IMR-90 (cell line): ENCODE measurements around the gene PBX3. TPM values are rescaled to one million over a fixed set of nuclear protein-coding genes. Genes with fewer than 3 reads are reported as not detected.

Experiments
- ATAC-seq: fragments of 200-7000 bp; cut with Tn5 transposase; 2 replicates; pipeline ENCODE4 v1.9.1; 2020; ENCODE audit warnings: low read depth, mild to moderate bottlenecking, moderate library complexity
- BruUV-seq: library from RNA; stranded (reverse); fragments of 400-500 nt; replicated peaks from 2 replicates; lab custom pipeline; 2021; lab: Mats Ljungman, UMichigan
- CTCF ChIA-PET: fragments of 300-600 bp; formaldehyde crosslinking; extraction: SDS; loops from one replicate; lab custom pipeline; 2021; ENCODE audit warnings: antibody characterized with exemption; lab: Yijun Ruan, JAX
- POLR2A ChIA-PET: fragments of 300-600 bp; sonication (Branson Sonifier 250); formaldehyde crosslinking; loops from one replicate; lab custom pipeline; 2022; ENCODE audit warnings: antibody characterized with exemption; ENCODE audit not compliant: unreplicated experiment; lab: Charles Lee
- DNase-seq: peaks from one replicate; pipeline ENCODE4 v3.0.0; 2013
- H2AFZ ChIP-seq: replicated peaks from 2 replicates; pipeline ENCODE3; 2013; ENCODE audit warnings: low read length, mild to moderate bottlenecking; ENCODE audit not compliant: poor library complexity
- H2AK5ac ChIP-seq: 2 replicates; pipeline ENCODE4 v1.6.1; 2013; ENCODE audit warnings: low read depth, low read length, inconsistent platforms
- H2AK9ac ChIP-seq: replicated peaks from 2 replicates; pipeline ENCODE3; 2013; ENCODE audit warnings: mild to moderate bottlenecking, low read depth, low read length, moderate library complexity; ENCODE audit not compliant: poor library complexity
- H2BK120ac ChIP-seq: 2 replicates; pipeline ENCODE4 v1.6.1; 2013; ENCODE audit warnings: low read depth, low read length, inconsistent platforms
- H2BK15ac ChIP-seq: 3 replicates; pipeline ENCODE4 v1.6.1; 2013; ENCODE audit warnings: low read depth, low read length, inconsistent platforms
- H2BK20ac ChIP-seq: 2 replicates; pipeline ENCODE4 v1.6.1; 2013; ENCODE audit warnings: low read depth, mild to moderate bottlenecking, inconsistent platforms, low read length, moderate library complexity
- H2BK5ac ChIP-seq: 2 replicates; pipeline ENCODE4 v1.6.1; 2013; ENCODE audit warnings: mild to moderate bottlenecking, low read depth, low read length, inconsistent platforms; ENCODE audit not compliant: poor library complexity, severe bottlenecking
- H3K14ac ChIP-seq: replicated peaks from 2 replicates; pipeline ENCODE4 v1.6.1; 2013; ENCODE audit warnings: low read depth, low read length, inconsistent platforms
- H3K18ac ChIP-seq: 2 replicates; pipeline ENCODE4 v1.6.1; 2013; ENCODE audit warnings: low read depth, low read length, control low read depth
- H3K23ac ChIP-seq: 2 replicates; pipeline ENCODE4 v1.6.1; 2013; ENCODE audit warnings: low read depth, low read length, inconsistent platforms
- H3K27ac ChIP-seq: 2 replicates; pipeline ENCODE4 v1.5.1; 2013; ENCODE audit warnings: mild to moderate bottlenecking, control low read depth, low read length; ENCODE audit not compliant: insufficient read depth
- H3K27me3 ChIP-seq: 2 replicates; pipeline ENCODE4 v1.6.1; 2013; ENCODE audit warnings: low read length; ENCODE audit not compliant: control insufficient read depth, insufficient read depth
- H3K36me3 ChIP-seq: 2 replicates; pipeline ENCODE4 v1.6.1; 2013; ENCODE audit warnings: low read length, mixed read lengths; ENCODE audit not compliant: control insufficient read depth, insufficient read depth
- H3K4ac ChIP-seq: 2 replicates; pipeline ENCODE4 v1.6.1; 2013; ENCODE audit warnings: low read depth, low read length, inconsistent platforms
- H3K4me1 ChIP-seq: 2 replicates; pipeline ENCODE4 v1.6.1; 2013; ENCODE audit warnings: low read length, mixed read lengths; ENCODE audit not compliant: control insufficient read depth, insufficient read depth
- H3K4me2 ChIP-seq: 2 replicates; pipeline ENCODE4 v1.6.1; 2013; ENCODE audit warnings: low read depth, mild to moderate bottlenecking, control low read depth, low read length, moderate library complexity
- H3K4me3 ChIP-seq: 2 replicates; pipeline ENCODE4 v1.5.1; 2013; ENCODE audit warnings: low read depth, mild to moderate bottlenecking, control low read depth, low read length, moderate library complexity; ENCODE audit not compliant: insufficient read depth
- H3K56ac ChIP-seq: 2 replicates; pipeline ENCODE4 v1.6.1; 2013; ENCODE audit warnings: low read length, inconsistent platforms; ENCODE audit not compliant: insufficient read depth; ENCODE audit errors: extremely low read depth
- H3K79me1 ChIP-seq, 2 experiments: 2 replicates each; pipeline ENCODE4 v1.6.1; 2013; ENCODE audit warnings: low read length in 2 of 2, inconsistent platforms in 1 of 2, low read depth in 1 of 2
- H3K9ac ChIP-seq: 2 replicates; pipeline ENCODE4 v1.6.1; 2013; ENCODE audit warnings: low read depth, low read length, control low read depth
- H3K9me1 ChIP-seq: 2 replicates; pipeline ENCODE4 v1.6.1; 2013; ENCODE audit warnings: low read length, inconsistent platforms; ENCODE audit not compliant: insufficient read depth
- H3K9me3 ChIP-seq: 2 replicates; pipeline ENCODE4 v1.6.1; 2013; ENCODE audit warnings: low read length; ENCODE audit not compliant: control insufficient read depth, insufficient read depth
- H4K20me1 ChIP-seq: 2 replicates; pipeline ENCODE4 v1.6.1; 2013; ENCODE audit warnings: low read length, inconsistent platforms; ENCODE audit not compliant: insufficient read depth
- H4K5ac ChIP-seq: 2 replicates; pipeline ENCODE4 v1.6.1; 2013; ENCODE audit warnings: mild to moderate bottlenecking, low read depth, low read length, control low read depth
- H4K8ac ChIP-seq, 2 experiments: 2 replicates each; pipeline ENCODE4 v1.6.1; 2013; ENCODE audit warnings: low read depth in 2 of 2, low read length in 2 of 2, control low read depth in 1 of 2, inconsistent platforms in 1 of 2
- H4K91ac ChIP-seq: 2 replicates; pipeline ENCODE4 v1.6.1; 2013; ENCODE audit warnings: low read depth, low read length, inconsistent platforms; ENCODE audit not compliant: insufficient read depth
- CEBPB ChIP-seq: IDR thresholded peaks from 2 replicates; pipeline ENCODE4 v1.6.1; 2012; ENCODE audit warnings: low read depth, low read length, improper control_type of control experiment
- CTCF ChIP-seq: conservative IDR thresholded peaks from 2 replicates; pipeline ENCODE4 v1.5.1; 2012; ENCODE audit warnings: mild to moderate bottlenecking, low read depth, low read length, improper control_type of control experiment
- MAZ ChIP-seq: IDR thresholded peaks from 2 replicates; pipeline ENCODE4 v1.6.1; 2012; ENCODE audit warnings: low read depth, mild to moderate bottlenecking, low read length, improper control_type of control experiment, moderate library complexity, borderline replicate concordance
- NFE2L2 ChIP-seq: fragments of 150-350 bp; IDR thresholded peaks from 2 replicates; pipeline ENCODE4 v1.6.1; 2016; ENCODE audit warnings: low read depth, mild to moderate bottlenecking, low read length
- RCOR1 ChIP-seq: IDR thresholded peaks from 2 replicates; pipeline ENCODE4 v1.6.1; 2012; ENCODE audit warnings: mild to moderate bottlenecking, low read length, improper control_type of control experiment; ENCODE audit not compliant: insufficient replicate concordance
- RFX5 ChIP-seq: IDR thresholded peaks from 2 replicates; pipeline ENCODE4 v1.8.0; 2012; ENCODE audit warnings: low read depth, mild to moderate bottlenecking, low read length, moderate library complexity
- WGBS, 2 experiments: methylation state at CpG; one replicate each; pipeline versions ENCODE4 v1.1.5 to v1.1.7; 2013; ENCODE audit warnings: missing lambda C conversion rate in 2 of 2; ENCODE audit not compliant: insufficient read length in 1 of 2; ENCODE audit errors: extremely low coverage in 2 of 2; 5-methylcytosine and 5-hydroxymethylcytosine counted together
- dilution Hi-C: fragments of 300-500 bp; cut with HindIII; formaldehyde crosslinking; loops from one replicate; pipeline ENCODE4 v1.14.3; 2018; ENCODE audit warnings: low sequenced_read_pairs; ENCODE audit not compliant: unreplicated experiment
- in situ Hi-C: fragments of 300-500 bp; cut with MboI; formaldehyde crosslinking; loops from 3 replicates; pipeline ENCODE4 v1.14.3; 2019; ENCODE audit warnings: low sequenced_read_pairs, inconsistent platforms, mixed read lengths
- intact Hi-C: fragments of 100-400 bp; cut with micrococcal nuclease; formaldehyde crosslinking; loops from 2 replicates; pipeline ENCODE4 v1.10.0; 2022
- polyA plus RNA-seq, 3 experiments: library from polyadenylated mRNA; depleted of rRNA; stranded (reverse); fragments of >200 nt; gene quantifications; 2 replicates each; pipeline ENCODE4 v1.2.3, GENCODE V29; 2012; ENCODE audit warnings: low replicate concordance in 1 of 3
- total RNA-seq: library from RNA; depleted of rRNA; stranded (reverse); fragments of >200 nt; gene quantifications from 2 replicates; pipeline ENCODE4 v1.2.3, GENCODE V29; 2012

The PBX3 gene
- total and polyA plus RNA-seq, 2 of the 4 experiments (the other 2 are of a cell fraction) = 12.0 to 15.6 TPM

DNA sequence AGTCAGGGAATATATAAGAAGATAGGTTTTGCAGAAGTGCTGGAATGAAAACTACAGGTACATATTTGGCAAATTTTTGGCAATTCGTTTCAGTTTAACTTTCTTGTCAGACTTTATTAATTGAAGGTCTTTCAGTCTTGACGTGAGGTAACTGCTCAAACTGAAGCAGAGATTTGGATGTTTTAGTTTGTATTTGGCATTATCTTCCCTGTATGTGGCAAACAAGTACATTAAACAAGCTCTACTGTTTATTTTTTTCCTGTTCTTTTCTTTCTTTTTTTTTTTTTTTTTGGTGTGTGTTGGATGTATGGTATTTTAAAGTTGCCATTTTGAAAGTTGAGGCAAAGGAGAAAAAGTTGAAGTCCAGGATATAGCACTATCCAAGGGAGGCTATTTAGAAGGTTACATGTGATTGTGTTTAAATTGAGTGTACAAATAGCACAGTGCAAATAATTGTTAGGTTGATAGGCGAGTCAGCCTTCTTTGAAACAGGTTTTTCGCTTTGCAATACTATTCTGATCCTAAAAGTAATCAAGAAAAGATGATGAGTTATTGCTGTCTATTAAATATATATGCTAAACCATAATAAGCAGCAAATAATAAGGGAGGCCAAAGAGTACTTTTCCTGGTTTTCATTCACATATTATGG, 2.2 kb downstream of the PBX3 start:
- CTCF ChIA-PET = no interaction called here
- in situ Hi-C loops = no loop called here
- no peak overlapping the region for H2BK20ac ChIP-seq
- peaks cover 11% of the 10 kb centered on the region; the same call in 1 of the 2 replicates for H4K20me1 ChIP-seq
- TF ChIP-seq CTCF (no peak), MAZ (no peak), RFX5 (no peak), NFE2L2 (no peak), CEBPB (no peak), RCOR1 (no peak)
- peaks cover 6% of the 10 kb centered on the region for H3K4me1 ChIP-seq
- TSS peak; percentile 20 for BruUV-seq
- H3K18ac ChIP-seq = no peak overlapping the region
- H3K4me2 ChIP-seq = peak overlapping the region; percentile 94; the same call in 1 of the 2 replicates
- intact Hi-C loops = loop anchor here (2.0 to 10.0 kb wide), 5 partner anchors 138 to 745 kb away; no protein-coding TSS in a partner anchor
- no peak for ATAC-seq
- H3K9me3 ChIP-seq = no peaks in the 10 kb centered on the region
- 0% methylated on average over 1 of the region's 4 CpGs; no CpG with 5 or more reads in 1 of the 2 experiments for WGBS, 2 experiments
- POLR2A ChIA-PET = no interaction called here
- no peak overlapping the region for H4K5ac ChIP-seq
- no peak overlapping the region for H2AFZ ChIP-seq
- H3K9me1 ChIP-seq = peaks cover 4% of the 10 kb centered on the region
- peak overlapping the region; percentile 99; the same call in 1 of the 2 replicates for H3K4me3 ChIP-seq
- no peak overlapping the region for H2BK15ac ChIP-seq
- no peak overlapping the region for H2AK5ac ChIP-seq
- H3K36me3 ChIP-seq = no peaks in the 10 kb centered on the region
- DNase-seq = no peak
- H3K14ac ChIP-seq = no peak overlapping the region
- H3K23ac ChIP-seq = peak overlapping the region; percentile 81; the same call in 1 of the 2 replicates
- no peak overlapping the region for H3K56ac ChIP-seq
- dilution Hi-C loops = no loop called here
- peaks cover 10 to 43% of the 10 kb centered on the region in 2 experiments; a peak in 3 of 4 replicates for H3K79me1 ChIP-seq
- no peak overlapping the region for H4K8ac ChIP-seq
- no peak overlapping the region for H3K4ac ChIP-seq
- no peaks in the 10 kb centered on the region for H3K27me3 ChIP-seq
- H4K91ac ChIP-seq = no peak overlapping the region
- no peak overlapping the region for H2AK9ac ChIP-seq
- H2BK5ac ChIP-seq = no peak overlapping the region
- no peak overlapping the region for H3K27ac ChIP-seq
- no peak overlapping the region for H3K9ac ChIP-seq
- no peak overlapping the region for H2BK120ac ChIP-seq
